ENCODE data around the gene FKBP5. TPM values are rescaled to one million over a fixed set of nuclear protein-coding genes. Genes with fewer than 3 reads are reported as not detected.

The FKBP5 gene
- total RNA-seq, 1 donor from 2014 or later = 17.1 TPM

- ChIA-PET CTCF (interaction anchor here (0.8 to 6.8 kb wide), 9 partner anchors 8 to 325 kb away, joined by 3 to 177 read pairs (median 4); partner anchors contain the start of genes ARMC12 and ZNF76), POLR2A (no interaction called here)
- Mint-ChIP-seq H3K4me1 (peaks cover 10% of the 10 kb centered on the region), H3K27me3 (no peaks in the 10 kb centered on the region), H3K4me3 (no peak overlapping the region), H3K27ac (no peak overlapping the region), H3K9me3 (no peaks in the 10 kb centered on the region), H3K36me3 (ENCODE audit: low read depth) (peaks cover 6% of the 10 kb centered on the region)
- DNase-seq (peak; percentile 31), ATAC-seq (ENCODE audit: low read depth) (peak; percentile 68)
- intact Hi-C loops (cut with micrococcal nuclease) = loop anchor here (1.0 to 10.0 kb wide), 4 partner anchors 62 to 289 kb away; partner anchors contain the start of genes DEF6 and FKBP5
- TF ChIP-seq CTCF (IDR thresholded peaks at IDR 0.05) = peak; percentile 70
These were observed 104.6 kb downstream of the FKBP5 start for GRCh38 chr6:35583893-35584688.

GRCh38 chr6:35582315-35582714, 106.4 kb downstream of the FKBP5 start:
- Mint-ChIP-seq H3K9me3 (no peaks in the 10 kb centered on the region), H3K4me1 (peaks cover 10% of the 10 kb centered on the region), H3K27me3 (no peaks in the 10 kb centered on the region), H3K27ac (no peak overlapping the region), H3K36me3 (ENCODE audit: low read depth) (peaks cover 6% of the 10 kb centered on the region), H3K4me3 (no peak overlapping the region)
- no peak for TF ChIP-seq CTCF (IDR thresholded peaks at IDR 0.05)
- DNase-seq (no peak), ATAC-seq (ENCODE audit: low read depth) (no peak)
- POLR2A ChIA-PET = no interaction called here
- intact Hi-C loops (cut with micrococcal nuclease) = loop anchor here (5.0 to 10.0 kb wide), 2 partner anchors 105 to 288 kb away; partner anchors contain the start of genes DEF6 and FKBP5
- CTCF ChIA-PET = interaction anchor here (1.1 to 6.8 kb wide), 6 partner anchors 9 to 162 kb away, joined by 3 to 177 read pairs (median 4); partner anchors contain the start of gene ARMC12

GRCh38 chr6:35581633-35582032, 107.1 kb downstream of the FKBP5 start:
- ChIA-PET CTCF (interaction anchor here (1.1 to 6.8 kb wide), 4 partner anchors 9 to 156 kb away, joined by 3 to 177 read pairs (median 14); partner anchors contain the start of gene ARMC12), POLR2A (no interaction called here)
- DNase-seq (no peak), ATAC-seq (ENCODE audit: low read depth) (no peak)
- Mint-ChIP-seq H3K9me3 (no peaks in the 10 kb centered on the region), H3K27me3 (no peaks in the 10 kb centered on the region), H3K27ac (no peak overlapping the region), H3K4me1 (peaks cover 5% of the 10 kb centered on the region), H3K36me3 (ENCODE audit: low read depth) (peaks cover 10% of the 10 kb centered on the region), H3K4me3 (no peak overlapping the region)
- intact Hi-C loops (cut with micrococcal nuclease) = loop anchor here (5.0 to 10.0 kb wide), 2 partner anchors 106 to 287 kb away; partner anchors contain the start of genes DEF6 and FKBP5
- no peak for TF ChIP-seq CTCF (IDR thresholded peaks at IDR 0.05)

GRCh38 chr6:35580836-35581235, 107.9 kb downstream of the FKBP5 start:
- peaks cover 10% of the 10 kb centered on the region for H3K36me3 Mint-ChIP-seq (ENCODE audit: low read depth)
- no peak for DNase-seq
- no peak for TF ChIP-seq CTCF (IDR thresholded peaks at IDR 0.05)
- no peak overlapping the region for H3K27ac Mint-ChIP-seq
- no peaks in the 10 kb centered on the region for H3K9me3 Mint-ChIP-seq
- H3K4me1 Mint-ChIP-seq = no peaks in the 10 kb centered on the region
- ATAC-seq (ENCODE audit: low read depth) = no peak
- intact Hi-C loops (cut with micrococcal nuclease) = loop anchor here (5.0 to 10.0 kb wide), 2 partner anchors 106 to 286 kb away; partner anchors contain the start of genes DEF6 and FKBP5
- H3K27me3 Mint-ChIP-seq = no peaks in the 10 kb centered on the region
- CTCF ChIA-PET = interaction anchor here (6.8 kb wide), 1 partner anchor 157 kb away, joined by 177 read pairs; the partner anchor contains the start of gene ARMC12
- POLR2A ChIA-PET = no interaction called here
- H3K4me3 Mint-ChIP-seq = no peak overlapping the region

GRCh38 chr6:35576682-35577081, 112.0 kb downstream of the FKBP5 start:
- H3K4me1 Mint-ChIP-seq = no peaks in the 10 kb centered on the region
- no peaks in the 10 kb centered on the region for H3K27me3 Mint-ChIP-seq
- DNase-seq (no peak), ATAC-seq (ENCODE audit: low read depth) (no peak)
- H3K9me3 Mint-ChIP-seq = no peaks in the 10 kb centered on the region
- intact Hi-C loops (cut with micrococcal nuclease) = no loop called here
- ChIA-PET POLR2A (no interaction called here), CTCF (interaction anchor here (2.9 kb wide), 1 partner anchor 160 kb away, joined by 15 read pairs; the partner anchor contains the start of gene ARMC12)
- TF ChIP-seq CTCF (IDR thresholded peaks at IDR 0.05) = no peak
- no peak overlapping the region for H3K4me3 Mint-ChIP-seq
- H3K36me3 Mint-ChIP-seq (ENCODE audit: low read depth) = peaks cover 27% of the 10 kb centered on the region
- no peak overlapping the region for H3K27ac Mint-ChIP-seq

Data from activated B cell treated with CpG ODN at 0.5 μM for 24 hours (primary cell).